ENCODE measurements around the gene RFFL. TPM values are rescaled to one million over a fixed set of nuclear protein-coding genes. Genes with fewer than 3 reads are reported as not detected.
A peak's percentile ranks its signal among the peaks of the same experiment; 100 is the strongest.

RFFL gene
- total RNA-seq, 1 experiment from 2014 or later = 37.7 TPM

DNA sequence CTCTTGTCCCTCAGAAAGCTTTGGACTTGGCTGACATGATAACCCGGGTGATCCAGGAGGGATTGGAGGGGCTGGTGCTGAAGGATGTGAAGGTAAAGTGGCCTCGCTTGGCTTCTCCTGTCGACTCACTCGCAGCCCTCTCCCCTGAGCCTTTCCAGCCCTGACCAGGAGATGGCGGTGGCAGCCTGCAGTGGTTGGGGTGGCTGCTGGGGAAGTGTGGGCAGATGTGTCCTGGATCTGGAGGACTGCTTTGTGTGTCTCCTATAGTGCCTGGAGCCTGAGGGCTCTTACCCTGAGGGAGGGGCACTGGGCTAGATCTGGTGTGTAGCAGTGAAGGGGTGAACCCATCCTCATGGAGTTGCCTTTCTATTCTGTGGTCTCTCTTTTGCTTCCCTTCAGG is 65.3 kb downstream of the RFFL start:
- no peak overlapping the region for H3K4me3 ChIP-seq (ENCODE audit: low read length)
- no peaks in the 10 kb centered on the region for H3K79me2 ChIP-seq (ENCODE audit: low read length)
- no peaks in the 10 kb centered on the region for H3K27me3 ChIP-seq (ENCODE audit: low read length)
- H3K27ac ChIP-seq (ENCODE audit: low read length) = no peak overlapping the region
- intact Hi-C loops (cut with micrococcal nuclease) = loop anchor here (1.0 to 2.0 kb wide), 2 partner anchors 91 to 121 kb away; partner anchors contain the start of gene RAD51D
- no peaks in the 10 kb centered on the region for H4K20me1 ChIP-seq (ENCODE audit: low read length)
- H3K9ac ChIP-seq (ENCODE audit: low read length) = no peak overlapping the region
- no peaks in the 10 kb centered on the region for H3F3A ChIP-seq (ENCODE audit: low read length, unreplicated experiment)
- ChIA-PET POLR2A (ENCODE audit: unreplicated experiment) (no interaction called here), CTCF (no interaction called here)
- H3K4me1 ChIP-seq (ENCODE audit: insufficient read depth, low read length) = peaks cover 13% of the 10 kb centered on the region
- TF ChIP-seq, protein P1, sequence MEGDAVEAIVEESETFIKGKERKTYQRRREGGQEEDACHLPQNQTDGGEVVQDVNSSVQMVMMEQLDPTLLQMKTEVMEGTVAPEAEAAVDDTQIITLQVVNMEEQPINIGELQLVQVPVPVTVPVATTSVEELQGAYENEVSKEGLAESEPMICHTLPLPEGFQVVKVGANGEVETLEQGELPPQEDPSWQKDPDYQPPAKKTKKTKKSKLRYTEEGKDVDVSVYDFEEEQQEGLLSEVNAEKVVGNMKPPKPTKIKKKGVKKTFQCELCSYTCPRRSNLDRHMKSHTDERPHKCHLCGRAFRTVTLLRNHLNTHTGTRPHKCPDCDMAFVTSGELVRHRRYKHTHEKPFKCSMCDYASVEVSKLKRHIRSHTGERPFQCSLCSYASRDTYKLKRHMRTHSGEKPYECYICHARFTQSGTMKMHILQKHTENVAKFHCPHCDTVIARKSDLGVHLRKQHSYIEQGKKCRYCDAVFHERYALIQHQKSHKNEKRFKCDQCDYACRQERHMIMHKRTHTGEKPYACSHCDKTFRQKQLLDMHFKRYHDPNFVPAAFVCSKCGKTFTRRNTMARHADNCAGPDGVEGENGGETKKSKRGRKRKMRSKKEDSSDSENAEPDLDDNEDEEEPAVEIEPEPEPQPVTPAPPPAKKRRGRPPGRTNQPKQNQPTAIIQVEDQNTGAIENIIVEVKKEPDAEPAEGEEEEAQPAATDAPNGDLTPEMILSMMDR (conservative IDR thresholded peaks at IDR 0.05; ENCODE audit: low read depth, low read length) = peak; percentile 81
- TF ChIP-seq EZH2 (IDR thresholded peaks at IDR 0.05; ENCODE audit: low read length, unreplicated experiment) = no peak
- TF ChIP-seq EZH2phosphoT487 (IDR thresholded peaks at IDR 0.05; ENCODE audit: borderline replicate concordance, low read length) = no peak
- no peak overlapping the region for H3K4me2 ChIP-seq (ENCODE audit: low read length)
- BruUV-seq (replicated peaks) = no TSS peak
- H2AFZ ChIP-seq (ENCODE audit: low read length) = no peak overlapping the region
- no peaks in the 10 kb centered on the region for H3K9me3 ChIP-seq (ENCODE audit: low read length)
- peaks cover 18% of the 10 kb centered on the region for H3K36me3 ChIP-seq (ENCODE audit: low read depth, low read length)
- DNase-seq = peak; percentile 66
- H3K9me2 ChIP-seq (replicated peaks; ENCODE audit: low read length) = no peaks in the 10 kb centered on the region
- peak; percentile 80 for ATAC-seq

DNA sequence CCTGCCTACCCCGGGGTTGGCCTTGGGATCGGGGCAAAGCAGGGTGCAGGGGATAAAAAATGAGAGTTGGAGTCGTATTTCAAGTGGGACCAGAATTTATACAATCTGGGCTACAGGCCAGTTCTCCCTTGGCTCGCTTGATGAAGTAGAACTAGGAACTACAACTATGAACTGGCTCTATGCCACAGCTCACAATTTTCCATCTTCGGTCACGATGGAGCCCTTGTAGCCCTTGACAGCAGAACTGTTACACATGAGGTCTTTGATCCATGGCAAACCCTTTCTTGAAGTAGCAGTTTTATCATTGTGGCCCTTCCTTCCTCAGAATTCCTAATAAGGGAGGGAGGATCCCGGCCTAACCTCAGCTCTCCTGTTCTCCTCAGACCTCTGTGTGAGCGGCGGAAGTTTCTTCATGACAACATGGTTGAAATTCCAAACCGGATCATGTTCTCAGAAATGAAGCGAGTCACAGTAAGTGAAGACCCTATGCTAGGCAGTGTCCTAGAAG is 66.1 kb downstream of the RFFL start:
- Histone ChIP-seq H3K79me2 (ENCODE audit: low read length) (no peaks in the 10 kb centered on the region), H3K9me3 (ENCODE audit: low read length) (no peaks in the 10 kb centered on the region), H3K9me2 (replicated peaks; ENCODE audit: low read length) (no peaks in the 10 kb centered on the region), H3K4me1 (ENCODE audit: insufficient read depth, low read length) (peaks cover 9% of the 10 kb centered on the region), H3K27me3 (ENCODE audit: low read length) (no peaks in the 10 kb centered on the region), H3F3A (ENCODE audit: low read length, unreplicated experiment) (no peaks in the 10 kb centered on the region), H3K27ac (ENCODE audit: low read length) (no peak overlapping the region), H3K36me3 (ENCODE audit: low read depth, low read length) (peaks cover 18% of the 10 kb centered on the region), H3K4me2 (ENCODE audit: low read length) (no peak overlapping the region), H2AFZ (ENCODE audit: low read length) (no peak overlapping the region), H3K4me3 (ENCODE audit: low read length) (no peak overlapping the region), H4K20me1 (ENCODE audit: low read length) (no peaks in the 10 kb centered on the region), H3K9ac (ENCODE audit: low read length) (no peak overlapping the region)
- intact Hi-C loops (cut with micrococcal nuclease) = no loop called here
- peak; percentile 12 for DNase-seq
- ChIA-PET POLR2A (ENCODE audit: unreplicated experiment) (no interaction called here), CTCF (no interaction called here)
- no peak for TF ChIP-seq EZH2phosphoT487 (IDR thresholded peaks at IDR 0.05; ENCODE audit: borderline replicate concordance, low read length)
- TF ChIP-seq, protein P1 (conservative IDR thresholded peaks at IDR 0.05; ENCODE audit: low read depth, low read length) = no peak
- no peak for TF ChIP-seq EZH2 (IDR thresholded peaks at IDR 0.05; ENCODE audit: low read length, unreplicated experiment)
- no peak for ATAC-seq
- no TSS peak for BruUV-seq (replicated peaks)

DNA sequence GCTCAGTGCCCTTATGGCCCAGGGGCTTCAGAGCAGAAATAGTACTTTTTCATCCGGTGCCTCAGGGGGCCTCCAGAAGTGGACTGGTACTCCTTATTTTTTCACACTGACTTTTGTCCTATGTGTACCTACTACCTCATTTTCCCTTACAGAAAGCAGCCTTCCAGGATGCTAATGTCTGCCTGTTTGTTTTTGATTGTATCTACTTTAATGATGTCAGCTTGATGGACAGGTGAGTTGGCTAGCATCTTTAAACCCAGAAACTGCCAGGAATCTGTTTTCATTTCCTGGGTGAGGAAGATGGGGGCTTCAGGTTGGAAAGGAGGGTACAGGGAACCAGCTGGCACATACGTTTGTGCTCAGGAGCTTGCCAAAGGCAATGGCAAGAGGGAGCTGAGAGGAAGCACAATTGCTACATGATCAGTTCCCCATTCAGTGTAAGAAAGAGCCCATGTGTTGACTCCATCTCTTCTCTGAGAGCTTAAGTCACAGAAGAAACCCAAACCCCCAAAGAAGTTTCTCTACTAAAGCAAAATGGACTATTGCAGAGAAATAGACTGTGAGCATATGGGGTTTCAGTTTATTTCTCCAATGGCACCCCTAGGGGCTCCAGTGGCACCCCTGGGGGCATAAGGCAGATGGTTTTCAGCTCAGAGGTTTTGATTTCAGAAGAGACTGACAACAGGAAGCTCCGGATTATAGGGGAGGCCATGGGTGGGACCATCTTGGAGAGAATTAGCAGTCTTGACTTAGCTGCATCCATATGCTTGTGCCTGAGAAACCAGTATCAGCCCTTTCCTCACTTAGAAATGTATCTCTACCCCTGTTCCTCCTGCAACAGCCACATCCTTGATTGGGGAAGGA is 66.9 kb downstream of the RFFL start:
- ChIA-PET POLR2A (ENCODE audit: unreplicated experiment) (no interaction called here), CTCF (no interaction called here)
- no peak overlapping the region for H2AFZ ChIP-seq (ENCODE audit: low read length)
- H3K9me3 ChIP-seq (ENCODE audit: low read length) = no peaks in the 10 kb centered on the region
- H3F3A ChIP-seq (ENCODE audit: low read length, unreplicated experiment) = no peaks in the 10 kb centered on the region
- ATAC-seq (no peak), DNase-seq (no peak)
- H3K4me3 ChIP-seq (ENCODE audit: low read length) = no peak overlapping the region
- TF ChIP-seq, protein P1 (conservative IDR thresholded peaks at IDR 0.05; ENCODE audit: low read depth, low read length) = no peak
- TF ChIP-seq EZH2phosphoT487 (IDR thresholded peaks at IDR 0.05; ENCODE audit: borderline replicate concordance, low read length) = no peak
- TF ChIP-seq EZH2 (IDR thresholded peaks at IDR 0.05; ENCODE audit: low read length, unreplicated experiment) = no peak
- intact Hi-C loops (cut with micrococcal nuclease) = no loop called here
- H3K9ac ChIP-seq (ENCODE audit: low read length) = no peak overlapping the region
- peaks cover 14% of the 10 kb centered on the region for H3K36me3 ChIP-seq (ENCODE audit: low read depth, low read length)
- no peaks in the 10 kb centered on the region for H3K27me3 ChIP-seq (ENCODE audit: low read length)
- H4K20me1 ChIP-seq (ENCODE audit: low read length) = no peaks in the 10 kb centered on the region
- no peak overlapping the region for H3K4me2 ChIP-seq (ENCODE audit: low read length)
- H3K4me1 ChIP-seq (ENCODE audit: insufficient read depth, low read length) = peaks cover 5% of the 10 kb centered on the region; the same call in 1 of the 2 replicates
- no peak overlapping the region for H3K27ac ChIP-seq (ENCODE audit: low read length)
- no peaks in the 10 kb centered on the region for H3K79me2 ChIP-seq (ENCODE audit: low read length)
- no peaks in the 10 kb centered on the region for H3K9me2 ChIP-seq (replicated peaks; ENCODE audit: low read length)
- BruUV-seq (replicated peaks) = no TSS peak

Measured in PC-3 (cell line).